ENCODE results near the gene NBEAL2.
"Not testable (repeated sequence)": the region's sequence is repeated elsewhere in the genome, so short reads cannot be mapped to it uniquely, and the experiment has no call there.

NBEAL2 gene

GRCh38 chr3:47019201-47019600 is 39.7 kb downstream of the NBEAL2 start:
- TF ChIP-seq CTCF (IDR thresholded peaks at IDR 0.05; ENCODE audit: insufficient read depth, low read length, poor library complexity, severe bottlenecking): no peak
- Histone ChIP-seq H3K27me3 (replicated peaks; ENCODE audit: control insufficient read depth, insufficient read depth, low read length) (no peaks in the 10 kb centered on the region), H3K4me3 (replicated peaks; ENCODE audit: low read depth, low read length) (no peak overlapping the region), H3K36me3 (ENCODE audit: control insufficient read depth, insufficient read depth, low read length) (peaks cover 20% of the 10 kb centered on the region)
- no peak for DNase-seq (ENCODE audit: extremely low read depth, insufficient read length)

GRCh38 chr3:47020311-47020710 is 40.8 kb downstream of the NBEAL2 start:
- no peak for TF ChIP-seq CTCF (IDR thresholded peaks at IDR 0.05; ENCODE audit: insufficient read depth, low read length, poor library complexity, severe bottlenecking)
- Histone ChIP-seq H3K4me3 (replicated peaks; ENCODE audit: low read depth, low read length) (no peak overlapping the region), H3K27me3 (replicated peaks; ENCODE audit: control insufficient read depth, insufficient read depth, low read length) (no peaks in the 10 kb centered on the region), H3K36me3 (ENCODE audit: control insufficient read depth, insufficient read depth, low read length) (peaks cover 16% of the 10 kb centered on the region)
- no peak for DNase-seq (ENCODE audit: extremely low read depth, insufficient read length)

- TF ChIP-seq CTCF (IDR thresholded peaks at IDR 0.05; ENCODE audit: insufficient read depth, low read length, poor library complexity, severe bottlenecking): no peak
Observed at GRCh38 chr3:47022641-47023071, 43.2 kb downstream of the NBEAL2 start.

GRCh38 chr3:47024932-47025331 is 45.5 kb downstream of the NBEAL2 start:
- no peak for DNase-seq (ENCODE audit: extremely low read depth, insufficient read length)
- H3K36me3 ChIP-seq (ENCODE audit: control insufficient read depth, insufficient read depth, low read length): no peaks in the 10 kb centered on the region; the same call in 1 of the 2 replicates
- no peak overlapping the region for H3K4me3 ChIP-seq (replicated peaks; ENCODE audit: low read depth, low read length)
- H3K27me3 ChIP-seq (replicated peaks; ENCODE audit: control insufficient read depth, insufficient read depth, low read length): no peaks in the 10 kb centered on the region
- no peak for TF ChIP-seq CTCF (IDR thresholded peaks at IDR 0.05; ENCODE audit: insufficient read depth, low read length, poor library complexity, severe bottlenecking)

More at GRCh38 chr3:47022641-47023071, 43.2 kb downstream of the NBEAL2 start:
- no peak for DNase-seq (ENCODE audit: extremely low read depth, insufficient read length)
- Histone ChIP-seq H3K36me3 (ENCODE audit: control insufficient read depth, insufficient read depth, low read length) (peaks cover 4% of the 10 kb centered on the region), H3K4me3 (replicated peaks; ENCODE audit: low read depth, low read length) (no peak overlapping the region), H3K27me3 (replicated peaks; ENCODE audit: control insufficient read depth, insufficient read depth, low read length) (no peaks in the 10 kb centered on the region)

- not testable (repeated sequence) for H3K36me3 ChIP-seq (ENCODE audit: control insufficient read depth, insufficient read depth, low read length); H3K4me3 ChIP-seq (replicated peaks; ENCODE audit: low read depth, low read length); DNase-seq (ENCODE audit: extremely low read depth, insufficient read length); H3K27me3 ChIP-seq (replicated peaks; ENCODE audit: control insufficient read depth, insufficient read depth, low read length)
Observed at GRCh38 chr3:47026432-47026831, 47.0 kb downstream of the NBEAL2 start.

- Histone ChIP-seq H3K4me3 (replicated peaks; ENCODE audit: low read depth, low read length) (no peak overlapping the region), H3K36me3 (ENCODE audit: control insufficient read depth, insufficient read depth, low read length) (no peaks in the 10 kb centered on the region; the same call in 1 of the 2 replicates)
- no peak for TF ChIP-seq CTCF (IDR thresholded peaks at IDR 0.05; ENCODE audit: insufficient read depth, low read length, poor library complexity, severe bottlenecking)
Observed at GRCh38 chr3:47028146-47028545, 48.7 kb downstream of the NBEAL2 start.

More at GRCh38 chr3:47028146-47028545, 48.7 kb downstream of the NBEAL2 start:
- no peaks in the 10 kb centered on the region for H3K27me3 ChIP-seq (replicated peaks; ENCODE audit: control insufficient read depth, insufficient read depth, low read length)
- DNase-seq (ENCODE audit: extremely low read depth, insufficient read length): no peak

Measured in GM06990 (cell line).